ENCODE results near the gene BBOX1. TPM values are rescaled to one million over a fixed set of nuclear protein-coding genes. Genes with fewer than 3 reads are reported as not detected.

Gene BBOX1
- total and polyA plus RNA-seq, 2 of the 4 experiments (the other 2 are of a cell fraction) = not detected

- CTCF ChIA-PET = interaction anchor here (0.8 kb wide), 1 partner anchor 19 kb away, joined by 3 read pairs; no protein-coding TSS in a partner anchor
Observed at GRCh38 chr11:27081056-27081455, 40.4 kb downstream of the BBOX1 start.

More at GRCh38 chr11:27081056-27081455, 40.4 kb downstream of the BBOX1 start:
- dilution Hi-C loops (cut with HindIII; ENCODE audit: low sequenced_read_pairs, unreplicated experiment) (no loop called here), in situ Hi-C loops (cut with MboI; ENCODE audit: low sequenced_read_pairs) (no loop called here), intact Hi-C loops (cut with micrococcal nuclease) (no loop called here)
- TF ChIP-seq RCOR1 (IDR thresholded peaks at IDR 0.05; ENCODE audit: insufficient replicate concordance, low read length) = no peak
- TF ChIP-seq FOS (IDR thresholded peaks at IDR 0.05; ENCODE audit: low read depth, low read length) = no peak
- no peak for TF ChIP-seq SMC3 (IDR thresholded peaks at IDR 0.05; ENCODE audit: low read depth, low read length)
- TF ChIP-seq MXI1 (IDR thresholded peaks at IDR 0.05; ENCODE audit: borderline replicate concordance, low read depth, low read length) = no peak
- no peak for TF ChIP-seq MAFK (IDR thresholded peaks at IDR 0.05; ENCODE audit: low read depth, low read length)
- no peak for TF ChIP-seq CEBPB (IDR thresholded peaks at IDR 0.05; ENCODE audit: low read depth, low read length)
- TF ChIP-seq RFX5 (IDR thresholded peaks at IDR 0.05; ENCODE audit: low read depth, low read length) = no peak
- TF ChIP-seq CHD1 (IDR thresholded peaks at IDR 0.05; ENCODE audit: low read depth, low read length) = no peak
- TF ChIP-seq USF2 (IDR thresholded peaks at IDR 0.05; ENCODE audit: low read depth, low read length) = no peak
- no peak for TF ChIP-seq BHLHE40 (IDR thresholded peaks at IDR 0.05; ENCODE audit: low read depth, low read length)
- no peak for TF ChIP-seq MAZ (IDR thresholded peaks at IDR 0.05; ENCODE audit: borderline replicate concordance, low read depth, low read length)
- TF ChIP-seq CTCF (conservative IDR thresholded peaks at IDR 0.05; ENCODE audit: low read depth, low read length) = no peak
- TF ChIP-seq POLR2A (IDR thresholded peaks at IDR 0.05; ENCODE audit: low read depth, low read length) = no peak
- TF ChIP-seq ELK1 (IDR thresholded peaks at IDR 0.05; ENCODE audit: borderline replicate concordance, low read depth, low read length) = no peak
- TF ChIP-seq RAD21 (IDR thresholded peaks at IDR 0.05; ENCODE audit: low read length) = no peak
- TF ChIP-seq NFE2L2 (IDR thresholded peaks at IDR 0.05; ENCODE audit: low read depth, low read length) = no peak
- Histone ChIP-seq H3K4me1 (ENCODE audit: control insufficient read depth, insufficient read depth, low read length) (peaks cover 3% of the 10 kb centered on the region; the same call in 1 of the 2 replicates), H3K36me3 (ENCODE audit: control insufficient read depth, insufficient read depth, low read length) (no peaks in the 10 kb centered on the region), H2BK5ac (ENCODE audit: low read depth, low read length, poor library complexity, severe bottlenecking) (no peak overlapping the region), H3K18ac (ENCODE audit: low read depth, low read length) (no peak overlapping the region), H3K4me2 (ENCODE audit: low read depth, low read length) (no peak overlapping the region), H2BK20ac (ENCODE audit: low read depth, low read length) (no peak overlapping the region), H4K91ac (ENCODE audit: insufficient read depth, low read depth, low read length) (no peak overlapping the region), H2BK15ac (ENCODE audit: low read depth, low read length) (no peak overlapping the region), H2AK5ac (ENCODE audit: low read depth, low read length) (no peak overlapping the region), H3K9ac (ENCODE audit: low read depth, low read length) (no peak overlapping the region), H3K4me3 (ENCODE audit: insufficient read depth, low read depth, low read length) (no peak overlapping the region), H4K5ac (ENCODE audit: low read depth, low read length) (no peak overlapping the region), H4K8ac (ENCODE audit: low read depth in 2 of 2, low read length in 2 of 2) (no peak overlapping the region), H2BK120ac (ENCODE audit: low read depth, low read length) (no peak overlapping the region), H3K79me1 (ENCODE audit: low read depth in 1 of 2, low read length in 2 of 2) (no peaks in the 10 kb centered on the region), H3K14ac (replicated peaks; ENCODE audit: low read depth, low read length) (no peak overlapping the region), H3K23ac (ENCODE audit: low read depth, low read length) (no peak overlapping the region), H3K27me3 (ENCODE audit: control insufficient read depth, insufficient read depth, low read length) (no peaks in the 10 kb centered on the region), H3K9me1 (ENCODE audit: insufficient read depth, low read length) (no peaks in the 10 kb centered on the region), H3K27ac (ENCODE audit: insufficient read depth, low read length) (no peak overlapping the region), H3K56ac (ENCODE audit: extremely low read depth, insufficient read depth, low read length) (no peak overlapping the region), H2AK9ac (replicated peaks; ENCODE audit: low read depth, low read length, poor library complexity) (no peak overlapping the region), H3K4ac (ENCODE audit: low read depth, low read length) (no peak overlapping the region), H3K9me3 (ENCODE audit: control insufficient read depth, insufficient read depth, low read length) (no peaks in the 10 kb centered on the region), H2AFZ (replicated peaks; ENCODE audit: low read length, poor library complexity) (no peak overlapping the region), H4K20me1 (ENCODE audit: insufficient read depth, low read length) (no peaks in the 10 kb centered on the region)
- POLR2A ChIA-PET (ENCODE audit: unreplicated experiment) = no interaction called here
- BruUV-seq (replicated peaks) = no TSS peak
- no peak for ATAC-seq (ENCODE audit: low read depth)
- DNase-seq = peak; percentile 28

All from IMR-90 (cell line).